Left lung (tissue), 10 donors: ENCODE results near the gene LENEP. TPM values are rescaled to one million over a fixed set of nuclear protein-coding genes. Genes with fewer than 3 reads are reported as not detected.
A peak's percentile ranks its signal among the peaks of the same experiment; 100 is the strongest.

ENCODE experiments used
- ATAC-seq: fragments of 200-7000 bp; cut with Tn5 transposase; one replicate; pipeline ENCODE4 v1.9.1; 2020; ENCODE audit warnings: moderate library complexity
- DNase-seq, 4 donors: peaks; one replicate each; pipeline ENCODE4 v3.0.0-alpha.2; 2013 to 2020
- H3K27ac ChIP-seq, 2 donors: fragments of 200-600 bp; sonication (generic) in 1 of 2; one replicate each; pipeline versions ENCODE4 v1.5.0 to v1.8.0; 2020 to 2021
- H3K27me3 ChIP-seq, 2 donors: fragments of 200-600 bp; sonication (generic) in 1 of 2; one replicate each; pipeline versions ENCODE4 v1.5.0 to v1.8.0; 2020 to 2021
- H3K36me3 ChIP-seq, 2 donors: fragments of 200-600 bp; sonication (generic) in 1 of 2; one replicate each; pipeline versions ENCODE4 v1.5.0 to v1.8.0; 2020 to 2021
- H3K4me1 ChIP-seq, 2 donors: fragments of 200-600 bp; one replicate each; pipeline ENCODE4 v1.8.0; 2021
- H3K4me3 ChIP-seq, 2 donors: fragments of 200-600 bp; sonication (generic) in 1 of 2; one replicate each; pipeline versions ENCODE4 v1.5.0 to v1.8.0; 2020 to 2021; ENCODE audit warnings: mild to moderate bottlenecking in 1 of 2
- H3K9me3 ChIP-seq, 2 donors: fragments of 200-600 bp; sonication (generic) in 1 of 2; one replicate each; pipeline versions ENCODE4 v1.5.0 to v1.8.0; 2020 to 2021
- CTCF ChIP-seq, 2 donors: fragments of 200-600 bp; sonication (generic) in 1 of 2; IDR thresholded peaks; one replicate each; pipeline versions ENCODE4 v1.5.0 to v1.8.0; 2021; ENCODE audit warnings: antibody characterized with exemption in 2 of 2
- intact Hi-C, 2 donors: fragments of 100-400 bp; cut with DNase I; formaldehyde crosslinking; loops; one replicate each; pipeline versions ENCODE4 v1.11.2 to v1.14.2; 2022
- microRNA-seq, 2 donors: library from miRNA; unstranded; fragments of <30 nt; microRNA quantifications; one replicate each; pipeline ENCODE4, GENCODE V29; 2019
- polyA plus RNA-seq, 6 donors: library from polyadenylated mRNA; unstranded; fragments of 120-200 nt; gene quantifications; one replicate each; pipeline ENCODE4 v1.2.1, GENCODE V29; 2013; ENCODE audit not compliant: insufficient read length in 6 of 6
- total RNA-seq, 2 donors: library from RNA; stranded (reverse); fragmentation: NEBNext Ultra II Directional; extraction: Animal tissue kit (Norgen Biotek cat#: 25700); gene quantifications; one replicate each; pipeline ENCODE4 v1.2.1, GENCODE V29; 2021
- donor health status: DM: no; HTN: yes; CAD: no.
- donor health status: DM: no; HTN: no; CAD: no.

Gene LENEP
- total and polyA plus RNA-seq, 8 donors: 0.52 to 1.8 (median 0.81) TPM; not detected in 1

- no peaks in the 10 kb centered on the region for H3K36me3 ChIP-seq
- peaks cover 0 to 24% of the 10 kb centered on the region in 2 donors for H3K4me1 ChIP-seq
- no peaks in the 10 kb centered on the region for H3K9me3 ChIP-seq
- intact Hi-C loops: no loop called here
- no peak overlapping the region for H3K27ac ChIP-seq
- no peaks in the 10 kb centered on the region for H3K27me3 ChIP-seq
- ATAC-seq (no peak), DNase-seq (peak in 1 of 4 donors; percentile 75)
- H3K4me3 ChIP-seq: no peak overlapping the region
- TF ChIP-seq CTCF (IDR thresholded peaks at IDR 0.05): no peak
Observed at GRCh38 chr1:155043301-155043702, 49.9 kb downstream of the LENEP start.

GRCh38 chr1:155043793-155044192 lies 50.4 kb downstream of the LENEP start:
- H3K4me1 ChIP-seq: peaks cover 0 to 19% of the 10 kb centered on the region in 2 donors
- no peaks in the 10 kb centered on the region for H3K9me3 ChIP-seq
- intact Hi-C loops: no loop called here
- no peaks in the 10 kb centered on the region for H3K36me3 ChIP-seq
- H3K27ac ChIP-seq: no peak overlapping the region
- no peak for DNase-seq
- no peak for ATAC-seq
- H3K4me3 ChIP-seq: no peak overlapping the region
- no peaks in the 10 kb centered on the region for H3K27me3 ChIP-seq
- no peak for TF ChIP-seq CTCF (IDR thresholded peaks at IDR 0.05)

Small RNAs within 50 kb of the gene (microRNA-seq; reads per million reads assigned to microRNA genes)
- gene MIR4258: 0.17 to 0.27 reads per million in 2 donors

Other genes with a start within 250 kb of the LENEP start
- gene KCNN3, start 123.3 kb upstream of the LENEP start, total RNA-seq: 1 to 10 TPM; 1.9 to 2.2 TPM
- 1 to 10 TPM; 2.0 to 3.1 (median 2.3) TPM for gene KCNN3, start 123.3 kb upstream of the LENEP start, polyA plus RNA-seq
- 10 to 100 TPM; 39.6 to 44.3 TPM for gene PMVK, start 56.9 kb upstream of the LENEP start, total RNA-seq
- gene PMVK, start 56.9 kb upstream of the LENEP start, polyA plus RNA-seq: 10 to 100 TPM; 31.7 to 39.2 (median 33.8) TPM
- gene PBXIP1, start 37.5 kb upstream of the LENEP start, total RNA-seq: 10 to 100 TPM; 32.6 to 83.5 TPM
- gene PBXIP1, start 37.5 kb upstream of the LENEP start, polyA plus RNA-seq: 10 to 100 TPM; 72.8 to 84.4 (median 79.1) TPM
- 10 to 100 TPM; 26.6 to 30.9 TPM for gene PYGO2, start 31.8 kb upstream of the LENEP start, total RNA-seq
- gene PYGO2, start 31.8 kb upstream of the LENEP start, polyA plus RNA-seq: 10 to 100 TPM; 35.8 to 42.9 (median 39.5) TPM
- 100 to 1,000 TPM; 134 to 144 TPM for gene SHC1, start 22.8 kb upstream of the LENEP start, total RNA-seq
- 100 to 1,000 TPM; 120 to 148 (median 127) TPM for gene SHC1, start 22.8 kb upstream of the LENEP start, polyA plus RNA-seq
- gene CKS1B, start 18.9 kb upstream of the LENEP start, total RNA-seq: 10 to 100 TPM; 29.7 to 40.8 TPM
- 100 to 1,000 TPM in 3 of 6 donors, 10 to 100 TPM in 3; 86.0 to 141 (median 100) TPM for gene CKS1B, start 18.9 kb upstream of the LENEP start, polyA plus RNA-seq
- 10 to 100 TPM; 26.4 to 39.9 TPM for gene FLAD1, start 10.2 kb upstream of the LENEP start, total RNA-seq
- 10 to 100 TPM; 26.6 to 38.8 (median 30.2) TPM for gene FLAD1, start 10.2 kb upstream of the LENEP start, polyA plus RNA-seq
- 100 to 1,000 TPM in 1 of 2 donors, 10 to 100 TPM in 1; 60.5 to 104 TPM for gene ZBTB7B, start 9.2 kb downstream of the LENEP start, total RNA-seq
- 10 to 100 TPM; 14.4 to 21.7 (median 17.0) TPM for gene ZBTB7B, start 9.2 kb downstream of the LENEP start, polyA plus RNA-seq
- gene DCST2, start 40.2 kb downstream of the LENEP start, total RNA-seq: 1 to 10 TPM in 1 of 2 donors, under 1 TPM in 1; 0.60 to 1.3 TPM
- 1 to 10 TPM; 1.9 to 2.5 (median 2.2) TPM for gene DCST2, start 40.2 kb downstream of the LENEP start, polyA plus RNA-seq
- gene DCST1, start 40.2 kb downstream of the LENEP start, total RNA-seq: not detected
- under 1 TPM; 0.57 to 0.87 (median 0.79) TPM for gene DCST1, start 40.2 kb downstream of the LENEP start, polyA plus RNA-seq
- gene ADAM15, start 57.7 kb downstream of the LENEP start, total RNA-seq: 100 to 1,000 TPM; 116 to 172 TPM
- 100 to 1,000 TPM in 1 of 6 donors, 10 to 100 TPM in 5; 54.4 to 105 (median 74.6) TPM for gene ADAM15, start 57.7 kb downstream of the LENEP start, polyA plus RNA-seq
- gene EFNA4, start 70.2 kb downstream of the LENEP start, total RNA-seq: 10 to 100 TPM in 1 of 2 donors, 1 to 10 TPM in 1; 8.6 to 11.2 TPM
- gene EFNA4, start 70.2 kb downstream of the LENEP start, polyA plus RNA-seq: 10 to 100 TPM; 19.1 to 23.1 (median 22.6) TPM
- gene EFNA3, start 85.3 kb downstream of the LENEP start, total RNA-seq: 1 to 10 TPM; 1.1 to 2.0 TPM
- 1 to 10 TPM; 2.6 to 4.8 (median 3.9) TPM for gene EFNA3, start 85.3 kb downstream of the LENEP start, polyA plus RNA-seq
- gene EFNA1, start 134.3 kb downstream of the LENEP start, total RNA-seq: 100 to 1,000 TPM in 1 of 2 donors, 10 to 100 TPM in 1; 63.7 to 148 TPM
- 100 to 1,000 TPM in 3 of 6 donors, 10 to 100 TPM in 3; 83.5 to 105 (median 98.4) TPM for gene EFNA1, start 134.3 kb downstream of the LENEP start, polyA plus RNA-seq
- gene SLC50A1, start 142.3 kb downstream of the LENEP start, total RNA-seq: 10 to 100 TPM; 46.6 to 64.6 TPM
- 10 to 100 TPM; 31.9 to 41.6 (median 34.5) TPM for gene SLC50A1, start 142.3 kb downstream of the LENEP start, polyA plus RNA-seq
- 10 to 100 TPM; 63.1 to 91.0 TPM for gene DPM3, start 146.9 kb downstream of the LENEP start, total RNA-seq
- 10 to 100 TPM; 19.6 to 30.7 (median 27.3) TPM for gene DPM3, start 146.9 kb downstream of the LENEP start, polyA plus RNA-seq
- gene KRTCAP2, start 179.7 kb downstream of the LENEP start, total RNA-seq: 100 to 1,000 TPM; 176 to 184 TPM
- 100 to 1,000 TPM in 4 of 6 donors, 10 to 100 TPM in 2; 93.9 to 116 (median 110) TPM for gene KRTCAP2, start 179.7 kb downstream of the LENEP start, polyA plus RNA-seq
- under 1 TPM; 0.45 to 0.73 TPM for gene TRIM46, start 180.3 kb downstream of the LENEP start, total RNA-seq
- 1 to 10 TPM; 3.6 to 6.2 (median 4.6) TPM for gene TRIM46, start 180.3 kb downstream of the LENEP start, polyA plus RNA-seq
- 10 to 100 TPM; 30.6 to 41.8 TPM for gene THBS3, start 214.3 kb downstream of the LENEP start, total RNA-seq
- gene THBS3, start 214.3 kb downstream of the LENEP start, polyA plus RNA-seq: 10 to 100 TPM; 33.1 to 51.0 (median 44.6) TPM
- gene MTX1, start 215.1 kb downstream of the LENEP start, total RNA-seq: 10 to 100 TPM; 30.2 to 45.5 TPM
- gene MTX1, start 215.1 kb downstream of the LENEP start, polyA plus RNA-seq: 10 to 100 TPM; 28.6 to 36.5 (median 31.1) TPM